CD1c-positive myeloid dendritic cell (primary cell): ENCODE results near the gene DPP6.

ENCODE experiments used
- DNase-seq: peaks from one replicate; pipeline ENCODE4 v3.0.0-alpha.2; 2016; ENCODE audit errors: extremely low spot score

The DPP6 gene

GRCh38 chr7:154875297-154875696 is 823.1 kb downstream of the DPP6 start:
- no peak for DNase-seq

- DNase-seq = no peak
Measured at GRCh38 chr7:154876516-154876915, 824.3 kb downstream of the DPP6 start.

GRCh38 chr7:154877031-154877430 is 824.8 kb downstream of the DPP6 start:
- DNase-seq = no peak

GRCh38 chr7:154879629-154880028 is 827.4 kb downstream of the DPP6 start:
- DNase-seq = no peak

GRCh38 chr7:154880513-154880912 is 828.3 kb downstream of the DPP6 start:
- DNase-seq = no peak

- DNase-seq = no peak
Measured at GRCh38 chr7:154881026-154881425, 828.8 kb downstream of the DPP6 start.

GRCh38 chr7:154881526-154881925 is 829.3 kb downstream of the DPP6 start:
- DNase-seq = no peak

- no peak for DNase-seq
Measured at GRCh38 chr7:154882931-154883474, 830.8 kb downstream of the DPP6 start.

GRCh38 chr7:154884348-154884920 is 832.2 kb downstream of the DPP6 start:
- no peak for DNase-seq

- DNase-seq = no peak
Measured at GRCh38 chr7:154886591-154886990, 834.4 kb downstream of the DPP6 start.

- DNase-seq = no peak
Measured at GRCh38 chr7:154888690-154889089, 836.5 kb downstream of the DPP6 start.

- no peak for DNase-seq
Measured at GRCh38 chr7:154892459-154892858, 840.3 kb downstream of the DPP6 start.

- DNase-seq = no peak
Measured at GRCh38 chr7:154896076-154896475, 843.9 kb downstream of the DPP6 start.

- DNase-seq = no peak
Measured at GRCh38 chr7:154898973-154899855, 847.0 kb downstream of the DPP6 start.

GRCh38 chr7:154899862-154900261 is 847.7 kb downstream of the DPP6 start:
- DNase-seq = no peak

- no peak for DNase-seq
Measured at GRCh38 chr7:154902600-154903082, 850.4 kb downstream of the DPP6 start.

GRCh38 chr7:154903083-154903731 is 851.0 kb downstream of the DPP6 start:
- DNase-seq = no peak

GRCh38 chr7:154905146-154905545 is 852.9 kb downstream of the DPP6 start:
- no peak for DNase-seq

- DNase-seq = no peak
Measured at GRCh38 chr7:154905615-154906014, 853.4 kb downstream of the DPP6 start.

- DNase-seq = no peak
Measured at GRCh38 chr7:154906201-154906600, 854.0 kb downstream of the DPP6 start.

- no peak for DNase-seq
Measured at GRCh38 chr7:154906736-154907355, 854.6 kb downstream of the DPP6 start.
